WTC11 (cell line): Measurements from ENCODE around the gene ZNF814.

Experiments used
- TF ChIP-seq, protein P1 (sequence below): fragments of 200-600 bp; IDR thresholded peaks from 2 replicates; pipeline ENCODE4 v1.8.0; 2022; ENCODE audit warnings: antibody characterized with exemption
- TF ChIP-seq, protein P2 (sequence below): sonication (generic); formaldehyde crosslinking; conservative IDR thresholded peaks from 2 replicates; pipeline ENCODE4 v1.8.1; 2023; ENCODE audit warnings: mild to moderate bottlenecking, low read depth, missing genetic modification reagents, moderate library complexity
- TF ChIP-seq, protein P3 (sequence below): sonication (generic); formaldehyde crosslinking; IDR thresholded peaks from 2 replicates; pipeline ENCODE4 v1.8.1; 2022; ENCODE audit warnings: missing genetic modification reagents, borderline replicate concordance

DNA sequence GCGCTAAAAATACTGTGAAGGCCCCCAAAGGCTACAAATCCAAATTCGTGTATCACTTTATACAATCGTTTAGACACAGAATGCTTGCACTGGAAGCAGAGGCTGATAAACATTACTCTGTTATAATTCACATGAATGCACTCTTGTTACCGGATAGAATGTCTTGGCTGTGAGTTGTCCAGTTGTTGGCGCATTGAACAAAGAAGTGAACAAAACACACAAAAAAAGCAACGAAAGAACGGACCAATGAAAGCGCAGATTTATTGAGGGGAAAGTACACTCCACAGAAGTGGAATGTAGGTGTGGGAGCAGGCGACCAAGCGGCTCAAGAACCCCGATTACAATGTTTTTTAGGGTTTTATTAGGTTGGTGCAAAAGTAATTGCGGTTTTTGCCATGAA is 46.9 kb upstream of the ZNF814 start:
- TF ChIP-seq, protein P1, sequence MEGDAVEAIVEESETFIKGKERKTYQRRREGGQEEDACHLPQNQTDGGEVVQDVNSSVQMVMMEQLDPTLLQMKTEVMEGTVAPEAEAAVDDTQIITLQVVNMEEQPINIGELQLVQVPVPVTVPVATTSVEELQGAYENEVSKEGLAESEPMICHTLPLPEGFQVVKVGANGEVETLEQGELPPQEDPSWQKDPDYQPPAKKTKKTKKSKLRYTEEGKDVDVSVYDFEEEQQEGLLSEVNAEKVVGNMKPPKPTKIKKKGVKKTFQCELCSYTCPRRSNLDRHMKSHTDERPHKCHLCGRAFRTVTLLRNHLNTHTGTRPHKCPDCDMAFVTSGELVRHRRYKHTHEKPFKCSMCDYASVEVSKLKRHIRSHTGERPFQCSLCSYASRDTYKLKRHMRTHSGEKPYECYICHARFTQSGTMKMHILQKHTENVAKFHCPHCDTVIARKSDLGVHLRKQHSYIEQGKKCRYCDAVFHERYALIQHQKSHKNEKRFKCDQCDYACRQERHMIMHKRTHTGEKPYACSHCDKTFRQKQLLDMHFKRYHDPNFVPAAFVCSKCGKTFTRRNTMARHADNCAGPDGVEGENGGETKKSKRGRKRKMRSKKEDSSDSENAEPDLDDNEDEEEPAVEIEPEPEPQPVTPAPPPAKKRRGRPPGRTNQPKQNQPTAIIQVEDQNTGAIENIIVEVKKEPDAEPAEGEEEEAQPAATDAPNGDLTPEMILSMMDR = no peak
- TF ChIP-seq, protein P2, sequence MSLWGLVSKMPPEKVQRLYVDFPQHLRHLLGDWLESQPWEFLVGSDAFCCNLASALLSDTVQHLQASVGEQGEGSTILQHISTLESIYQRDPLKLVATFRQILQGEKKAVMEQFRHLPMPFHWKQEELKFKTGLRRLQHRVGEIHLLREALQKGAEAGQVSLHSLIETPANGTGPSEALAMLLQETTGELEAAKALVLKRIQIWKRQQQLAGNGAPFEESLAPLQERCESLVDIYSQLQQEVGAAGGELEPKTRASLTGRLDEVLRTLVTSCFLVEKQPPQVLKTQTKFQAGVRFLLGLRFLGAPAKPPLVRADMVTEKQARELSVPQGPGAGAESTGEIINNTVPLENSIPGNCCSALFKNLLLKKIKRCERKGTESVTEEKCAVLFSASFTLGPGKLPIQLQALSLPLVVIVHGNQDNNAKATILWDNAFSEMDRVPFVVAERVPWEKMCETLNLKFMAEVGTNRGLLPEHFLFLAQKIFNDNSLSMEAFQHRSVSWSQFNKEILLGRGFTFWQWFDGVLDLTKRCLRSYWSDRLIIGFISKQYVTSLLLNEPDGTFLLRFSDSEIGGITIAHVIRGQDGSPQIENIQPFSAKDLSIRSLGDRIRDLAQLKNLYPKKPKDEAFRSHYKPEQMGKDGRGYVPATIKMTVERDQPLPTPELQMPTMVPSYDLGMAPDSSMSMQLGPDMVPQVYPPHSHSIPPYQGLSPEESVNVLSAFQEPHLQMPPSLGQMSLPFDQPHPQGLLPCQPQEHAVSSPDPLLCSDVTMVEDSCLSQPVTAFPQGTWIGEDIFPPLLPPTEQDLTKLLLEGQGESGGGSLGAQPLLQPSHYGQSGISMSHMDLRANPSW (CRISPR knock-in tag) = no peak
- TF ChIP-seq, protein P3, sequence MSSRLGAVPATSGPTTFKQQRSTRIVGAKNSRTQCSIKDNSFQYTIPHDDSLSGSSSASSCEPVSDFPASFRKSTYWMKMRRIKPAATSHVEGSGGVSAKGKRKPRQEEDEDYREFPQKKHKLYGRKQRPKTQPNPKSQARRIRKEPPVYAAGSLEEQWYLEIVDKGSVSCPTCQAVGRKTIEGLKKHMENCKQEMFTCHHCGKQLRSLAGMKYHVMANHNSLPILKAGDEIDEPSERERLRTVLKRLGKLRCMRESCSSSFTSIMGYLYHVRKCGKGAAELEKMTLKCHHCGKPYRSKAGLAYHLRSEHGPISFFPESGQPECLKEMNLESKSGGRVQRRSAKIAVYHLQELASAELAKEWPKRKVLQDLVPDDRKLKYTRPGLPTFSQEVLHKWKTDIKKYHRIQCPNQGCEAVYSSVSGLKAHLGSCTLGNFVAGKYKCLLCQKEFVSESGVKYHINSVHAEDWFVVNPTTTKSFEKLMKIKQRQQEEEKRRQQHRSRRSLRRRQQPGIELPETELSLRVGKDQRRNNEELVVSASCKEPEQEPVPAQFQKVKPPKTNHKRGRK (CRISPR knock-in tag) = no peak
